Vagina (tissue), 2 donors: ENCODE results near the gene NYAP2.

Experiments used
- CTCF ChIP-seq, 3 experiments: fragments of 450-650 bp in 2 of 3; fragments of 200-600 bp in 1 of 3; sonication (generic) in 1 of 3; IDR thresholded peaks; one replicate each; pipeline ENCODE4 v1.5.1; 2017 to 2019; ENCODE audit warnings: antibody characterized with exemption in 3 of 3, mild to moderate bottlenecking in 2 of 3, moderate library complexity in 2 of 3
- POLR2A ChIP-seq, 2 donors: fragments of 450-650 bp; IDR thresholded peaks; one replicate each; pipeline ENCODE4 v1.6.1; 2017; ENCODE audit warnings: antibody characterized with exemption in 2 of 2, mild to moderate bottlenecking in 2 of 2, moderate library complexity in 2 of 2

- TF ChIP-seq POLR2A (IDR thresholded peaks at IDR 0.05) (no peak), CTCF (IDR thresholded peaks at IDR 0.05) (no peak)
Observed at GRCh38 chr2:225667445-225667844, 267.9 kb downstream of the NYAP2 start.
